Small intestine (tissue), 7 donors: ENCODE measurements around the gene CSNK1G2. TPM values are rescaled to one million over a fixed set of nuclear protein-coding genes. Genes with fewer than 3 reads are reported as not detected.

ENCODE experiments used
- DNase-seq, 2 donors: peaks; one replicate each; pipeline versions ENCODE4 v3.0.0 to v3.0.0-alpha.2; 2013
- FAIRE-seq: peaks from 2 replicates; lab custom pipeline; 2012; peaks lifted over from hg19 to GRCh38; lab: Jason Lieb, UNC
- H3K27ac ChIP-seq, 3 donors: one replicate each; pipeline ENCODE4 v1.5.1; 2013; ENCODE audit warnings: low read length in 2 of 3, mild to moderate bottlenecking in 2 of 3, control low read depth in 1 of 3, inconsistent platforms in 1 of 3, low read depth in 1 of 3, moderate library complexity in 1 of 3
- H3K27me3 ChIP-seq, 3 donors: one replicate each; pipeline ENCODE4 v1.6.1; 2013; ENCODE audit warnings: low read length in 3 of 3, inconsistent platforms in 1 of 3; ENCODE audit not compliant: control insufficient read depth in 3 of 3, insufficient read depth in 3 of 3
- H3K36me3 ChIP-seq, 3 donors: one replicate each; pipeline ENCODE4 v1.6.1; 2013; ENCODE audit warnings: low read length in 3 of 3, inconsistent platforms in 1 of 3, low read depth in 1 of 3, mild to moderate bottlenecking in 1 of 3, moderate library complexity in 1 of 3; ENCODE audit not compliant: control insufficient read depth in 3 of 3, insufficient read depth in 2 of 3
- H3K4me1 ChIP-seq, 3 donors: one replicate each; pipeline ENCODE4 v1.6.1; 2013; ENCODE audit warnings: low read length in 2 of 3, inconsistent platforms in 1 of 3, low read depth in 1 of 3, mild to moderate bottlenecking in 1 of 3, moderate library complexity in 1 of 3; ENCODE audit not compliant: control insufficient read depth in 3 of 3, insufficient read depth in 2 of 3
- H3K4me3 ChIP-seq, 3 donors: one replicate each; pipeline ENCODE4 v1.5.1; 2013; ENCODE audit warnings: low read length in 3 of 3, control low read depth in 1 of 3, inconsistent platforms in 1 of 3, low read depth in 1 of 3, mild to moderate bottlenecking in 1 of 3, moderate library complexity in 1 of 3
- H3K9me3 ChIP-seq, 2 donors: one replicate each; pipeline ENCODE4 v1.6.1; 2013; ENCODE audit warnings: low read depth in 1 of 2, low read length in 1 of 2; ENCODE audit not compliant: control insufficient read depth in 2 of 2, insufficient read depth in 1 of 2
- WGBS, 3 donors: extraction: QIAGEN DNeasy Blood & Tissue Kit; methylation state at CpG; one replicate each; pipeline ENCODE4 v1.1.7; 2013; 5-methylcytosine and 5-hydroxymethylcytosine counted together
- polyA plus RNA-seq, 4 donors: library from polyadenylated mRNA; stranded (reverse) in 3 of 4; unstranded in 1 of 4; fragments of 200-250 nt in 3 of 4; fragments of 120-200 nt in 1 of 4; gene quantifications; one replicate each; pipeline versions ENCODE4 v1.2.1 to v1.2.3, GENCODE V29; 2013
- donor health status: healthy with polysubstance abuse.
- donor health status: control.
- donor health status: control.
- donor health status: Bipolar disorder and iron deficiency.
- donor health status: healthy.

Gene CSNK1G2
- polyA plus RNA-seq, 4 donors = 31.3 to 52.8 (median 42.0) TPM

DNA sequence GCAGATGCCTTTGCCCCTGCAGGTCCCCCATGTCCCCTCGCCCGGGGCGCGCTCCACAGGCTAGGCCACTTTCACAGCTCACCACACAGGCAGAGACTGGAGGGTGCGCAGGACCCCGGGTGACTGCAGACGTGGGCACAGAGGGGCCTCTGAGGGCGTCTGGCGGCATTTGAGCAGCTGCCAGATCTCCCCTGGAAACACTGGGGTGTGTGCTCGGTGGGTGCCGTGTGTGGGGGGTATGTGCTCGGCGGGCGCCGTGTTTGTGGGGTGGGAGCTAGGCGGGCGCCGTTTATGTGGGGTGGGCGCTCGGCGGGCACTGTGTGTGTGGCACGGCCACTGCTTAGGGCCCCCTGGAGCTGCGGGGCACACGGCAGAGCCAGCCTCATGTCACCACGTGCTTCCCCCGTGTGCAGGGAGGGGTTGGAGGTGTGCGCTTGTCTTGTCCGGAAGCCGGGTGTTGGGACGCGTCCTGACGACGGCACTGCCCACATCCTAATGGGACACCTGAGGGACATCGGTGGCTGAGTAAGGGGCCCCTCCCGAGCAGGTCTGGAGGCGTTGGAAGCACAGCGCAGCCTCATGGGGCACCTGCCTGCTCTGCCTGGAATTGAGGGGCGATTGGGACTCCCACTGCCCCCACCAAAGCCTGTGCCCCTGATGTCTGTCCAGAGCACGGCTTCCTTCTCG lies 16.7 kb downstream of the CSNK1G2 start:
- FAIRE-seq (no peak), DNase-seq (no peak)
- peaks cover 0 to 78% (median 2%) of the 10 kb centered on the region in 3 donors for H3K36me3 ChIP-seq
- H3K27ac ChIP-seq = no peak overlapping the region
- no peaks in the 10 kb centered on the region for H3K9me3 ChIP-seq
- WGBS, 3 donors = 86 to 90% (median 90%) methylated on average over 31 to 40 of the region's 40 CpGs
- no peak overlapping the region for H3K4me3 ChIP-seq
- H3K27me3 ChIP-seq = no peaks in the 10 kb centered on the region
- H3K4me1 ChIP-seq = no peaks in the 10 kb centered on the region

DNA sequence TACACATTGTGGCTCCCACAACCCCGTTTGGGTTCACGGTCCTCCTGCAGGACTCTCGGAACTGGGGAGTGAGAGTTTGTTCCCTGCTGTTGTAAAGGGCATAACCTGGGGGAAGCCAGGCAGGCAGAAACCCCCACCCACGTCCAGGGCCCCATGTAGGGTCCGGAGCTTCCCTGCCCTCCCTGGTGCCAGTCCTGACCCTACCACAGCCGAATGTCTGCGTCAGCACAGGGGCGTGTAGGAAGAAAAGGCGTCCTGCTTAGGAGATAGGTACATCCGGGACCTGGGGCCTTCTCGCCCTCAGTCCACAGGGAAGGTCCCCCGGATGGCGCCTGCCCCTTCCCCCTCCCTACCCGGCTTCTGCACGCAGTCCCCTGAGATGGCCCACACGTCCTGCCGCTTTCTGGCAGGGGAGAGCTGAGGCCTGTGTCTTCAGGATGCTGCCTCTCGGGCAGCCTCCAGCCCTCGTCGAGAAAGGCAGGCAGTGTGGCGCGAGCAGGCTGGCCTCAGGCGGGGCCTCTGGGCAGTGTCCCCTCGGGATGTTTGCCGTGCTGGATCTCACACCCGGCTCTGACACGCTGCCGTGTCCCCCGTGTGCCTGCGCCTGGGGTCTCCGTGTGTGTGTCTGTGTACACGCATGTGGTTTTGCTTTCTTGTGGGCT lies 19.1 kb downstream of the CSNK1G2 start:
- Histone ChIP-seq H3K27me3 (no peaks in the 10 kb centered on the region), H3K4me3 (no peak overlapping the region), H3K9me3 (no peaks in the 10 kb centered on the region), H3K36me3 (peaks cover 0 to 67% (median 0%) of the 10 kb centered on the region in 3 donors), H3K27ac (no peak overlapping the region), H3K4me1 (no peaks in the 10 kb centered on the region)
- no peak for DNase-seq
- FAIRE-seq = no peak
- 93 to 97% (median 94%) methylated on average over 32 of the region's 32 CpGs for WGBS, 3 donors

- H3K9me3 ChIP-seq = no peaks in the 10 kb centered on the region
- H3K4me3 ChIP-seq = no peak overlapping the region
- H3K27ac ChIP-seq = no peak overlapping the region
- H3K27me3 ChIP-seq = no peaks in the 10 kb centered on the region
- FAIRE-seq = no peak
- DNase-seq = no peak
- 89 to 93% (median 91%) methylated on average over 38 to 42 of the region's 42 CpGs for WGBS, 3 donors
- peaks cover 0 to 66% (median 0%) of the 10 kb centered on the region in 3 donors for H3K36me3 ChIP-seq
- no peaks in the 10 kb centered on the region for H3K4me1 ChIP-seq
Observed at GRCh38 chr19:1961000-1961883, 20.3 kb downstream of the CSNK1G2 start.

- no peak for FAIRE-seq
Observed at GRCh38 chr19:1962674-1963073, 21.7 kb downstream of the CSNK1G2 start.

DNA sequence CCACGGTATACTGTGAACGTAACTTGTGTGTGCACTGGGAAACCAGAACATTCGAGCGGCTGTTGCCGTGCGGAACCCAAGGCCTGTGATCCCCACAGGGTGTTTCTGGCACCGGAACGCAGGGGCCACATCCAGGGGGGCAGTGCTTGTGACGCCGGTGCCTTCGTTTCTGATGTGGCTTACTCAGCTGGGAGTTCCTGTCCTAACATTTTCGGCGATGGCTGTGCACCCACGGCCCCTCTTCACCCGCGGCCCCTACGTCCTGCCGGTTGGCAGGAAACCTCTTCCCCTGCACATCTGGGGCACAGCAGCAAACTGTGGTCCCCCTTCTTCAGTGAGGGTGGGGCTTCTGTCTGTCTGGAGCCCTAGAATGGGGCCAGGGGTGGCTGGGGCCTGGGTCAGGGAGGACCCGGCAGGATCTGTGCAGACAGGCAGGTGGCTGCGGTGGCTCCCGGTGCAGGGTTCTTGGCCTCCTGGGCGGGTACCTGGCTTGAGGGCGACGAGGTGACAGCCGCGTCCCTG lies 26.2 kb downstream of the CSNK1G2 start:
- Histone ChIP-seq H3K36me3 (peaks cover 7 to 75% (median 9%) of the 10 kb centered on the region in 3 donors), H3K4me1 (no peaks in the 10 kb centered on the region), H3K4me3 (no peak overlapping the region), H3K27me3 (no peaks in the 10 kb centered on the region), H3K27ac (no peak overlapping the region), H3K9me3 (no peaks in the 10 kb centered on the region)
- DNase-seq (no peak), FAIRE-seq (no peak)
- 79 to 86% (median 81%) methylated on average over 20 to 26 of the region's 26 CpGs for WGBS, 3 donors

More at GRCh38 chr19:1962674-1963073, 21.7 kb downstream of the CSNK1G2 start:
- no peak for DNase-seq
- no peaks in the 10 kb centered on the region for H3K9me3 ChIP-seq
- no peaks in the 10 kb centered on the region for H3K4me1 ChIP-seq
- 93 to 95% (median 95%) methylated on average over 23 of the region's 23 CpGs for WGBS, 3 donors
- H3K4me3 ChIP-seq = no peak overlapping the region
- H3K27ac ChIP-seq = no peak overlapping the region
- H3K36me3 ChIP-seq = peaks cover 0 to 66% (median 0%) of the 10 kb centered on the region in 3 donors
- no peaks in the 10 kb centered on the region for H3K27me3 ChIP-seq

- Histone ChIP-seq H3K4me1 (no peaks in the 10 kb centered on the region), H3K9me3 (no peaks in the 10 kb centered on the region), H3K4me3 (no peak overlapping the region), H3K27me3 (no peaks in the 10 kb centered on the region), H3K27ac (no peak overlapping the region), H3K36me3 (peaks cover 7 to 71% (median 9%) of the 10 kb centered on the region in 3 donors)
- DNase-seq (no peak), FAIRE-seq (no peak)
- 82 to 89% (median 87%) methylated on average over 32 to 34 of the region's 34 CpGs for WGBS, 3 donors
Observed at GRCh38 chr19:1968279-1969175, 27.6 kb downstream of the CSNK1G2 start.

- FAIRE-seq (no peak), DNase-seq (no peak)
- Histone ChIP-seq H3K4me1 (no peaks in the 10 kb centered on the region), H3K4me3 (no peak overlapping the region), H3K9me3 (no peaks in the 10 kb centered on the region), H3K36me3 (peaks cover 7 to 72% (median 9%) of the 10 kb centered on the region in 3 donors), H3K27me3 (no peaks in the 10 kb centered on the region), H3K27ac (no peak overlapping the region)
- WGBS, 3 donors = 94 to 96% (median 96%) methylated on average over 39 to 49 of the region's 49 CpGs
Observed at GRCh38 chr19:1969176-1970002, 28.4 kb downstream of the CSNK1G2 start.
